Measurements from ENCODE around the gene GRIK3.
"Not testable (repeated sequence)": the region's sequence is repeated elsewhere in the genome, so short reads cannot be mapped to it uniquely, and the experiment has no call there.

GRIK3 gene

GRCh38 chr1:36776256-36776655 is 258.1 kb downstream of the GRIK3 start:
- no peak for DNase-seq

GRCh38 chr1:36775716-36776115 is 258.6 kb downstream of the GRIK3 start:
- DNase-seq: peak; percentile 71

- DNase-seq: no peak
Measured at GRCh38 chr1:36773827-36774541, 260.3 kb downstream of the GRIK3 start.

- no peak for DNase-seq
Measured at GRCh38 chr1:36772647-36773495, 261.4 kb downstream of the GRIK3 start.

GRCh38 chr1:36771660-36772284 is 262.5 kb downstream of the GRIK3 start:
- peak; percentile 79 for DNase-seq

GRCh38 chr1:36771240-36771639 is 263.1 kb downstream of the GRIK3 start:
- no peak for DNase-seq

- no peak for DNase-seq
Measured at GRCh38 chr1:36769886-36770830, 264.2 kb downstream of the GRIK3 start.

- DNase-seq: no peak
Measured at GRCh38 chr1:36768486-36769178, 265.7 kb downstream of the GRIK3 start.

- not testable (repeated sequence) for DNase-seq
Measured at GRCh38 chr1:36767429-36767828, 266.9 kb downstream of the GRIK3 start.

GRCh38 chr1:36766481-36766880 is 267.8 kb downstream of the GRIK3 start:
- DNase-seq: no peak

- no peak for DNase-seq
Measured at GRCh38 chr1:36765785-36766300, 268.5 kb downstream of the GRIK3 start.

- no peak for DNase-seq
Measured at GRCh38 chr1:36764798-36765197, 269.5 kb downstream of the GRIK3 start.

- DNase-seq: no peak
Measured at GRCh38 chr1:36763771-36764170, 270.5 kb downstream of the GRIK3 start.

- no peak for DNase-seq
Measured at GRCh38 chr1:36762174-36762573, 272.1 kb downstream of the GRIK3 start.

- DNase-seq: no peak
Measured at GRCh38 chr1:36761113-36761512, 273.2 kb downstream of the GRIK3 start.

GRCh38 chr1:36760081-36760480 is 274.2 kb downstream of the GRIK3 start:
- no peak for DNase-seq

GRCh38 chr1:36759355-36759754 is 275.0 kb downstream of the GRIK3 start:
- DNase-seq: no peak

- DNase-seq: no peak
Measured at GRCh38 chr1:36755303-36756230, 278.7 kb downstream of the GRIK3 start.

GRCh38 chr1:36754366-36754765 is 279.9 kb downstream of the GRIK3 start:
- no peak for DNase-seq

GRCh38 chr1:36753451-36753850 is 280.9 kb downstream of the GRIK3 start:
- no peak for DNase-seq

Measured in NCI-H1417 treated with DMSO at 0.1 percent for 48 hours (cell line).